Smooth muscle cell of the brain vasculature (primary cell): ENCODE measurements around the gene FERD3L.

Experiments
- DNase-seq: peaks from one replicate; pipeline ENCODE4 v3.0.0-alpha.2; 2012; ENCODE audit warnings: low read depth, low spot score

The FERD3L gene

DNA sequence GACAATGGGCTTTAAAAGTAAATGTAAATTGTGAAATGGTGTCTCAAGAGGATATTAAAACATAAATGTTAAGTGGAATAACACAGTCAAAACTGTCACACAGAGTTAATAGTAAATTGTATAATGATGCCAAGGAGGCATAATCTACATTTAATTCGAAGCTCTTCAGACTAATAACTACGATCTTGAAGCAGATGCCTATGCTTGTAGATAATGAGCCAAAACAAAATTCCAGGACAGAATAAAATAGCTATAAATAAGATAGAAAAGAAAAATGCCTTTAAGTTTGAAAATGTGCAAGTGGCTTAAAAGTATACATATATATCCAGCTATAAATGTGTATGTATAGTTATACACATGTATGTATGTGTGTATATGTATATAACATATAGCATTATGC is 45.3 kb downstream of the FERD3L start:
- no peak for DNase-seq

DNA sequence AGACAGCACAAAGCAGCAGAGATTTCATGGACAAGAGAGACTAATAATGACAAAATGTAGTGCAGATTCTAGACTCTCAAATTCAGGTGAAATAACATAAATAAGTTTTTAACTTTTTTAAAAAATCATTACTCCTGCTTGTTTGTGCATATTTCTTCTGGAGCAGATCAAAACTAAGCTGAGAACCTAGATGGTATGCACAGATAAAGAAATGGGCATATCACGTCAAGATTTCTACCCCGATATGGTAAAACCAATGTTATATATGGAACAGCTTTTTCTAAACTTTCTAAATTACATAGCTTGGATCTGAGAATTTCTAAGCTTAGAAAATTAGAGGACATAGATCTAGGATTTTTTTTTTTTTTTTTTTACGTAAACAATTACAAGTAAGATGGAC is 46.0 kb downstream of the FERD3L start:
- DNase-seq = no peak

GRCh38 chr7:19098510-19098909 is 46.7 kb downstream of the FERD3L start:
- no peak for DNase-seq

- no peak for DNase-seq
Measured at GRCh38 chr7:19097165-19098055, 47.8 kb downstream of the FERD3L start.

DNA sequence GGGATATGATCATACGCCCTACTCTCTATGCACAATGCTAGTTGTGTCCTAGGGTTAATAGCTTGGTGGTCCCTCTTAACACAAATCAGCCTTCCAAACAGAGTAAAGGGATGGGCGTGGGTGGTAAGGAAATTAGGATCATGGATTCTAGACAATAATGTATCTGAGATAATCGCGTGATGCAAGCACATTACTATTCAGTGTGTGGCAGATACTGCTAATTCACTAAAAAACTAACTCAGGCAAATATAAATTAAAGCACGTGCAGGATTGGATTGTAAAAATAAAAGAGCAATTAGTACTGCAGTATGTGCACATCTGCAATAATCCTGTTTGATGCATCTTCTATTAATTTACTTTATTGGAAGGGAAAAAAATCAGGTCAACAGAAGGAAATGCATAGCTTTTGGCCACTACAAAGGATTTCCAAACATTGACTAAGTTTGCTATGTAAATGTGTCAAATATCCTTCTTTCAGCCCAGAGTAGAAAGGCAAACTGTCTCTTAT is 49.8 kb downstream of the FERD3L start:
- no peak for DNase-seq
